Measurements from ENCODE around the gene TCERG1L. TPM values are rescaled to one million over a fixed set of nuclear protein-coding genes. Genes with fewer than 3 reads are reported as not detected.

Gene TCERG1L
- total and polyA plus RNA-seq, 2 experiments from 2014 or later: 0.47 to 0.73 TPM

DNA sequence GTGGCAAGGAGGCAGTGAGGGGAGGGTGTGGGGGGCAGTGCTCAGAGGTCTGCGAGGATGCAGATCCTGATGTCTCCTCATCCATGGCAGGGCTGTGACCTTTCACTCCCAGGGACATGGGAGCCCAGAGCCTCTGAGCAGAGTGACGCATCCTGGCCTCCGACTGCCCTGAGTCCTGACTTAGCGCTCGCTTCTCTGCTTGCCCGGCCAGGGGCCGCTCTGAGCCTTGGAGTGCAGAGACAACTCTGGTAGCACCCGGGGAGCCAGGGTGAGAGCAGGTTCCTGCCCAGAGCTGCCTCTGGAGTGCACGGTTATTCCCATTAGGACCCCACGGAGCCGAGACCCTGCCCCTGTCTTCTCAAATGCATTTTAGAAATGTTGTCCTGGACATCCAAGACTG is 188.0 kb downstream of the TCERG1L start:
- Histone ChIP-seq H3K27ac (no peak overlapping the region), H3K4me2 (no peak overlapping the region), H3K36me3 (replicated peaks; ENCODE audit: insufficient read depth, low read depth) (no peaks in the 10 kb centered on the region), H3K4me3 (no peak overlapping the region), H2AFZ (no peak overlapping the region), H3K9me3 (ENCODE audit: low read depth) (no peaks in the 10 kb centered on the region), H3K4me1 (ENCODE audit: insufficient read depth) (no peaks in the 10 kb centered on the region), H3K79me2 (no peaks in the 10 kb centered on the region), H3K27me3 (peaks cover 9% of the 10 kb centered on the region), H3K9me2 (replicated peaks; ENCODE audit: insufficient read depth) (no peaks in the 10 kb centered on the region), H4K20me1 (ENCODE audit: insufficient read depth, poor library complexity, severe bottlenecking) (no peaks in the 10 kb centered on the region)
- WGBS (ENCODE audit: low lambda C conversion rate, missing lambda C conversion rate): 97% methylated on average over 11 of the region's 11 CpGs
- TF ChIP-seq, protein P1, sequence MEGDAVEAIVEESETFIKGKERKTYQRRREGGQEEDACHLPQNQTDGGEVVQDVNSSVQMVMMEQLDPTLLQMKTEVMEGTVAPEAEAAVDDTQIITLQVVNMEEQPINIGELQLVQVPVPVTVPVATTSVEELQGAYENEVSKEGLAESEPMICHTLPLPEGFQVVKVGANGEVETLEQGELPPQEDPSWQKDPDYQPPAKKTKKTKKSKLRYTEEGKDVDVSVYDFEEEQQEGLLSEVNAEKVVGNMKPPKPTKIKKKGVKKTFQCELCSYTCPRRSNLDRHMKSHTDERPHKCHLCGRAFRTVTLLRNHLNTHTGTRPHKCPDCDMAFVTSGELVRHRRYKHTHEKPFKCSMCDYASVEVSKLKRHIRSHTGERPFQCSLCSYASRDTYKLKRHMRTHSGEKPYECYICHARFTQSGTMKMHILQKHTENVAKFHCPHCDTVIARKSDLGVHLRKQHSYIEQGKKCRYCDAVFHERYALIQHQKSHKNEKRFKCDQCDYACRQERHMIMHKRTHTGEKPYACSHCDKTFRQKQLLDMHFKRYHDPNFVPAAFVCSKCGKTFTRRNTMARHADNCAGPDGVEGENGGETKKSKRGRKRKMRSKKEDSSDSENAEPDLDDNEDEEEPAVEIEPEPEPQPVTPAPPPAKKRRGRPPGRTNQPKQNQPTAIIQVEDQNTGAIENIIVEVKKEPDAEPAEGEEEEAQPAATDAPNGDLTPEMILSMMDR (IDR thresholded peaks at IDR 0.05; ENCODE audit: poor library complexity): no peak
- TF ChIP-seq EZH2 (IDR thresholded peaks at IDR 0.05; ENCODE audit: borderline replicate concordance) (no peak), EZH2phosphoT487 (IDR thresholded peaks at IDR 0.05; ENCODE audit: low read depth, severe bottlenecking, unreplicated experiment) (no peak)
- DNase-seq (ENCODE audit: low spot score): no peak

- Histone ChIP-seq H2AFZ (no peak overlapping the region), H3K27me3 (peaks cover 3% of the 10 kb centered on the region), H3K9me3 (ENCODE audit: low read depth) (no peaks in the 10 kb centered on the region), H3K9me2 (replicated peaks; ENCODE audit: insufficient read depth) (no peaks in the 10 kb centered on the region), H3K79me2 (no peaks in the 10 kb centered on the region), H3K36me3 (replicated peaks; ENCODE audit: insufficient read depth, low read depth) (no peaks in the 10 kb centered on the region), H4K20me1 (ENCODE audit: insufficient read depth, poor library complexity, severe bottlenecking) (no peaks in the 10 kb centered on the region), H3K4me3 (no peak overlapping the region), H3K4me1 (ENCODE audit: insufficient read depth) (no peaks in the 10 kb centered on the region), H3K4me2 (no peak overlapping the region), H3K27ac (no peak overlapping the region)
- 91% methylated on average over 11 of the region's 11 CpGs for WGBS (ENCODE audit: low lambda C conversion rate, missing lambda C conversion rate)
- TF ChIP-seq EZH2phosphoT487 (IDR thresholded peaks at IDR 0.05; ENCODE audit: low read depth, severe bottlenecking, unreplicated experiment): no peak
- TF ChIP-seq EZH2 (IDR thresholded peaks at IDR 0.05; ENCODE audit: borderline replicate concordance): no peak
- TF ChIP-seq, protein P1 (IDR thresholded peaks at IDR 0.05; ENCODE audit: poor library complexity): no peak
- DNase-seq (ENCODE audit: low spot score): no peak
Observed at GRCh38 chr10:131121511-131122035, 189.9 kb downstream of the TCERG1L start.

DNA sequence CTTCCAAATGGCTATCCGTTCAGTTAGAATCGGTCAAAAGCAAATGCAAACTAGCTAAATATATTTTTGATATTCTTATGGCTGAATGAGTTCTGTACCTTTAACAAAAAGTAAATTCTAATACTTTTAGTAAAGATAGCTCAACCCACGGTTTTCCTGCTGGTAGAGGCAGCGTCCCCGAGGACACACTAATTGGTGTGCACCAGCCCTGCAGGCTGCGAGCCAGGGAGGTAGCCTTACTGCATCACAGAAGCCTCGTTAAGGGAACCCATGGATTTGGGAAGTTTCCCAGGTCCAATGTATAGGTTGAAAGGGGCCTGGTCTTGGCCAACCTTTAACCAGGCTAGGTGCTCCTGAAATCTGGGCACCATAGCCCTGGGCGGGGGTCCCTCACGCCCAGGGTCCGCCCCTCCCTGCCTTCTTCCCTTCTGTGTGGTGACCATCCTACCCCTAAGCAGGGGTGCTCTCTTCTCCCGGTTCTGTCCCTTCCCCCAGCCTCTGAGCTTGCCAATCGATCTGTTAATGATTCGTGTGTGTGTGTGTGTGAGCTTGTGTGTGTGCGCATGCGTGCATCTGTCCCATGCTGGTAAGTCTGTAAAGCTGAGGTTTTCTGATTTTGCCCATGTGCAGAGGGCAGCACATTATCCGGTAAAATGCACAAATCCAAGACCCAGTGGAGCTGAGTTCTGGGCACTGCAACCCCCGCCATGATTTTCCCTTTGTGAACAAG is 191.7 kb downstream of the TCERG1L start:
- H3K79me2 ChIP-seq: no peaks in the 10 kb centered on the region
- H3K4me2 ChIP-seq: no peak overlapping the region
- WGBS (ENCODE audit: low lambda C conversion rate, missing lambda C conversion rate): 89% methylated on average over 17 of the region's 17 CpGs
- H3K4me3 ChIP-seq: no peak overlapping the region
- no peaks in the 10 kb centered on the region for H4K20me1 ChIP-seq (ENCODE audit: insufficient read depth, poor library complexity, severe bottlenecking)
- no peaks in the 10 kb centered on the region for H3K4me1 ChIP-seq (ENCODE audit: insufficient read depth)
- no peak for DNase-seq (ENCODE audit: low spot score)
- TF ChIP-seq EZH2phosphoT487 (IDR thresholded peaks at IDR 0.05; ENCODE audit: low read depth, severe bottlenecking, unreplicated experiment) (no peak), EZH2 (IDR thresholded peaks at IDR 0.05; ENCODE audit: borderline replicate concordance) (no peak)
- TF ChIP-seq, protein P1 (IDR thresholded peaks at IDR 0.05; ENCODE audit: poor library complexity): no peak
- no peaks in the 10 kb centered on the region for H3K9me2 ChIP-seq (replicated peaks; ENCODE audit: insufficient read depth)
- no peaks in the 10 kb centered on the region for H3K36me3 ChIP-seq (replicated peaks; ENCODE audit: insufficient read depth, low read depth)
- no peaks in the 10 kb centered on the region for H3K9me3 ChIP-seq (ENCODE audit: low read depth)
- H2AFZ ChIP-seq: no peak overlapping the region
- H3K27ac ChIP-seq: no peak overlapping the region
- peaks cover 2% of the 10 kb centered on the region for H3K27me3 ChIP-seq
